ENCODE data around the gene SRD5A3. TPM values are rescaled to one million over a fixed set of nuclear protein-coding genes. Genes with fewer than 3 reads are reported as not detected.

Gene SRD5A3
- total RNA-seq, 1 donor = 13.0 TPM

DNA sequence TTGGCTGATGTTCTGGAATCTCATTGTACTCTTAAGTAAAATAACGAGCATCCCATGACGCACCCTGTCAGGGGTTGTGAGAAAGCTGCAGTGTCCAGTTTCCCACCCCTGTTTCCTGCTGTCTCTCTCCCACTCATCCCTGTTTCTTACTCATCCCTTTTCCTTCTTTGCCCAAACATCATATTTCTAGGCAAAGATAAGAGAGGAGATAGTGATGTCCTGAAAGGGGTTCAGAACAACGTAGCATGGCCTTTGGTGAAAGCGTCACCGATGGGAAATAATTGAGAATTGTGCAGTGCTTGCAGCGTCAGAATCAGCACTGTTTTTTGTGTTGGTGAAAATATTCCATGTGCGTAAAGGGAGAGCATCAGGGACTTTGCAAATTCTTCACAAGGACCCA lies 26.2 kb downstream of the SRD5A3 start:
- no peak overlapping the region for H3K4me2 ChIP-seq (ENCODE audit: insufficient read depth, low read length)

DNA sequence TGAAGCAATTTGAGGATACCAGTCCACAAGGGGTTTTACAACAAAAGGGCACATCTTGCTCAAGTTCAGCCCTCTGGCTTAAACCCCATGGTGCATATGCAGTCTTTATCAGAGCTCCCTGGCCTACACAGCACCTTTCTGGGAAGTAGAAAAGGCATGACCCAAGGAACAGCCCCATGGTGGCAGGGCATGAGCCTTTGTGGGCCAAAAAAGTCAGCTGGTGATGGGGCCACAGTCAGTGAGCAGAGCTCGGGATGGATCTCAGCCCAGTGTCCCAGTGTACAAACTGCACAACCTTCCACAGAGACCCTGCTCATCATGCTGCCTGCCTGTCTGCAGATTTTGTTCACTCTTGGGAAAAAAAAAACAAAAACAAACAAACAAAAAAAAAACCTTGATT lies 27.4 kb downstream of the SRD5A3 start:
- no peak for DNase-seq (ENCODE audit: insufficient read length, low spot score, missing footprints)

More for the DNA sequence above, 26.2 kb downstream of the SRD5A3 start:
- H3K27ac ChIP-seq (ENCODE audit: low read depth, low read length) = peak overlapping the region; percentile 63
- no peak for DNase-seq (ENCODE audit: insufficient read length, low spot score, missing footprints)
- H3K9me3 ChIP-seq (ENCODE audit: low read depth, low read length) = no peaks in the 10 kb centered on the region
- H3K4me3 ChIP-seq (ENCODE audit: insufficient read depth, low read length) = no peak overlapping the region
- H3K36me3 ChIP-seq (ENCODE audit: insufficient read depth, low read length) = no peaks in the 10 kb centered on the region
- no peak overlapping the region for H2AFZ ChIP-seq (ENCODE audit: low read length)
- H3K4me1 ChIP-seq (ENCODE audit: insufficient read depth, low read length) = no peaks in the 10 kb centered on the region
- H4K20me1 ChIP-seq (ENCODE audit: insufficient read depth, low read length) = no peaks in the 10 kb centered on the region
- TF ChIP-seq, protein P1, sequence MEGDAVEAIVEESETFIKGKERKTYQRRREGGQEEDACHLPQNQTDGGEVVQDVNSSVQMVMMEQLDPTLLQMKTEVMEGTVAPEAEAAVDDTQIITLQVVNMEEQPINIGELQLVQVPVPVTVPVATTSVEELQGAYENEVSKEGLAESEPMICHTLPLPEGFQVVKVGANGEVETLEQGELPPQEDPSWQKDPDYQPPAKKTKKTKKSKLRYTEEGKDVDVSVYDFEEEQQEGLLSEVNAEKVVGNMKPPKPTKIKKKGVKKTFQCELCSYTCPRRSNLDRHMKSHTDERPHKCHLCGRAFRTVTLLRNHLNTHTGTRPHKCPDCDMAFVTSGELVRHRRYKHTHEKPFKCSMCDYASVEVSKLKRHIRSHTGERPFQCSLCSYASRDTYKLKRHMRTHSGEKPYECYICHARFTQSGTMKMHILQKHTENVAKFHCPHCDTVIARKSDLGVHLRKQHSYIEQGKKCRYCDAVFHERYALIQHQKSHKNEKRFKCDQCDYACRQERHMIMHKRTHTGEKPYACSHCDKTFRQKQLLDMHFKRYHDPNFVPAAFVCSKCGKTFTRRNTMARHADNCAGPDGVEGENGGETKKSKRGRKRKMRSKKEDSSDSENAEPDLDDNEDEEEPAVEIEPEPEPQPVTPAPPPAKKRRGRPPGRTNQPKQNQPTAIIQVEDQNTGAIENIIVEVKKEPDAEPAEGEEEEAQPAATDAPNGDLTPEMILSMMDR (IDR thresholded peaks at IDR 0.05; ENCODE audit: extremely low read depth, low read depth, low read length) = no peak
- no peaks in the 10 kb centered on the region for H3K79me2 ChIP-seq (ENCODE audit: insufficient read depth, low read length)
- no peaks in the 10 kb centered on the region for H3K27me3 ChIP-seq (ENCODE audit: insufficient read depth, low read length)

DNA sequence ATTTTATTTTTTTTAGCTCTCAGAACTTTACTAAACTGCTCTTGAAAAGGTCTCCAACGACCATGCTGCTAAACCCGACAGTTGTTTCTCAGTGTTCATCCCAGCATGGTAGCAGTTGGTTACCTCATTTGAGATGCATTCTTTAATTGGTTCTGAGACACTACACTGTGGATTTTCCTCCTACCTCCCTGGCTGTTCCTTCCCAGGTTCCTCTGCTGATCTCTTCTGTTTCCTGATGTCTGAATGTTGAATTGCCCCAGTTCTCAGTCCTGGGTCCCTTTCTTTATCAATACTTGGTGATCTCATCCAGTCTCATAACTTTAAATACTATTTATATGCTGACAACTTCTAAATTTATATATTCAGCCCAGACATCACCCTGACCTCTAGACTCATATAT lies 30.7 kb downstream of the SRD5A3 start:
- no peak for DNase-seq (ENCODE audit: insufficient read length, low spot score, missing footprints)
- H4K20me1 ChIP-seq (ENCODE audit: insufficient read depth, low read length) = no peaks in the 10 kb centered on the region
- no peaks in the 10 kb centered on the region for H3K9me3 ChIP-seq (ENCODE audit: low read depth, low read length)
- H3K79me2 ChIP-seq (ENCODE audit: insufficient read depth, low read length) = no peaks in the 10 kb centered on the region
- H3K4me2 ChIP-seq (ENCODE audit: insufficient read depth, low read length) = no peak overlapping the region
- no peak overlapping the region for H2AFZ ChIP-seq (ENCODE audit: low read length)
- TF ChIP-seq, protein P1 (IDR thresholded peaks at IDR 0.05; ENCODE audit: extremely low read depth, low read depth, low read length) = no peak
- H3K27ac ChIP-seq (ENCODE audit: low read depth, low read length) = no peak overlapping the region
- H3K27me3 ChIP-seq (ENCODE audit: insufficient read depth, low read length) = no peaks in the 10 kb centered on the region
- no peak overlapping the region for H3K4me3 ChIP-seq (ENCODE audit: insufficient read depth, low read length)
- no peaks in the 10 kb centered on the region for H3K36me3 ChIP-seq (ENCODE audit: insufficient read depth, low read length)
- H3K4me1 ChIP-seq (ENCODE audit: insufficient read depth, low read length) = peaks cover 3% of the 10 kb centered on the region

More for the DNA sequence above, 27.4 kb downstream of the SRD5A3 start:
- H3K79me2 ChIP-seq (ENCODE audit: insufficient read depth, low read length) = no peaks in the 10 kb centered on the region
- no peaks in the 10 kb centered on the region for H4K20me1 ChIP-seq (ENCODE audit: insufficient read depth, low read length)
- H3K4me3 ChIP-seq (ENCODE audit: insufficient read depth, low read length) = no peak overlapping the region
- no peaks in the 10 kb centered on the region for H3K36me3 ChIP-seq (ENCODE audit: insufficient read depth, low read length)
- no peak overlapping the region for H3K27ac ChIP-seq (ENCODE audit: low read depth, low read length)
- no peaks in the 10 kb centered on the region for H3K4me1 ChIP-seq (ENCODE audit: insufficient read depth, low read length)
- no peak overlapping the region for H3K4me2 ChIP-seq (ENCODE audit: insufficient read depth, low read length)
- TF ChIP-seq, protein P1 (IDR thresholded peaks at IDR 0.05; ENCODE audit: extremely low read depth, low read depth, low read length) = no peak
- H3K27me3 ChIP-seq (ENCODE audit: insufficient read depth, low read length) = no peaks in the 10 kb centered on the region
- H2AFZ ChIP-seq (ENCODE audit: low read length) = no peak overlapping the region
- H3K9me3 ChIP-seq (ENCODE audit: low read depth, low read length) = no peaks in the 10 kb centered on the region

DNA sequence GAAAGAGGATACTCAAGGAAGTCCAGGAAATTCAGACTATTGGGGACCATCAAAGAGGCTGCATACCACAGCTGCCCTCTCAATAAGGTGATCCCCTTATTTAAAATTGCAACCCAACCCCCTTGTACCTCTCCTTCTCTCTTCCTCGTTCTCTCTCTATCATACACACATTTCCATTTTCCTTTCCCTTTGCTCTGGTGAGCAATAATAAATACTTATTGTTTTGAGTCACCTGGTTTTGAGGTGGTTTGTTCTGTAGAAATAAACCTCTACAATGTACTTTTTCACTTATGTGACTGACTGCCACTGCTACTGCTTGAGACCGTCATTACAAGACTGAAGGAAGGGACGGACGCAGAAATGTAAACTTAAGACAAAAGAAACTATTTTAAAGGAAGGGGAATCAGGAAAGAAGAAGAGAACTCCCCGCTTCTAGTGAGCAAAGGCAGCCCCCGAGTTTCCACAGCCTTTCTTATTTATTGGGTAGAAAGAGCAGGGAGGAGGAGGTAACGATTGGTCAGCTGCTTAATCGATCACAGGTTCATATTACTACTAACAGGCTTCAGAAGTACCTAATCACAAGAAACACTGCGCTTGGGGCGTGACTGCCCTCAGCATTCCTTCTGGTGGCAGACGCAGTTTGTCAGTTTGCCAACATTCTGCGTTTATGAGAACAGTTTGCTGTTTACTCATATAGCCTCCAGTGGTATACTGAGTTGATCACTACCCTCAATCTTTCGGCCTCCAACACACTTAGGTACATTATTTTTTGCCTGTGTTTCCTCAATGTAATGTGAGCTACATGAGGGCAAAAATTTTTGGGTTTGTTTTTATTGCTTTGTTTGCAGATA lies 32.8 kb downstream of the SRD5A3 start:
- Histone ChIP-seq H3K79me2 (ENCODE audit: insufficient read depth, low read length) (no peaks in the 10 kb centered on the region), H3K4me1 (ENCODE audit: insufficient read depth, low read length) (peaks cover 3% of the 10 kb centered on the region), H2AFZ (ENCODE audit: low read length) (no peak overlapping the region), H3K4me2 (ENCODE audit: insufficient read depth, low read length) (no peak overlapping the region), H3K27ac (ENCODE audit: low read depth, low read length) (no peak overlapping the region), H3K4me3 (ENCODE audit: insufficient read depth, low read length) (no peak overlapping the region), H3K9me3 (ENCODE audit: low read depth, low read length) (no peaks in the 10 kb centered on the region), H3K27me3 (ENCODE audit: insufficient read depth, low read length) (no peaks in the 10 kb centered on the region), H3K36me3 (ENCODE audit: insufficient read depth, low read length) (no peaks in the 10 kb centered on the region), H4K20me1 (ENCODE audit: insufficient read depth, low read length) (no peaks in the 10 kb centered on the region)
- TF ChIP-seq, protein P1 (IDR thresholded peaks at IDR 0.05; ENCODE audit: extremely low read depth, low read depth, low read length) = no peak
- DNase-seq (ENCODE audit: insufficient read length, low spot score, missing footprints) = no peak

Measured in osteoblast (primary cell).